Measurements from ENCODE around the gene CENATAC.

The CENATAC gene

DNA sequence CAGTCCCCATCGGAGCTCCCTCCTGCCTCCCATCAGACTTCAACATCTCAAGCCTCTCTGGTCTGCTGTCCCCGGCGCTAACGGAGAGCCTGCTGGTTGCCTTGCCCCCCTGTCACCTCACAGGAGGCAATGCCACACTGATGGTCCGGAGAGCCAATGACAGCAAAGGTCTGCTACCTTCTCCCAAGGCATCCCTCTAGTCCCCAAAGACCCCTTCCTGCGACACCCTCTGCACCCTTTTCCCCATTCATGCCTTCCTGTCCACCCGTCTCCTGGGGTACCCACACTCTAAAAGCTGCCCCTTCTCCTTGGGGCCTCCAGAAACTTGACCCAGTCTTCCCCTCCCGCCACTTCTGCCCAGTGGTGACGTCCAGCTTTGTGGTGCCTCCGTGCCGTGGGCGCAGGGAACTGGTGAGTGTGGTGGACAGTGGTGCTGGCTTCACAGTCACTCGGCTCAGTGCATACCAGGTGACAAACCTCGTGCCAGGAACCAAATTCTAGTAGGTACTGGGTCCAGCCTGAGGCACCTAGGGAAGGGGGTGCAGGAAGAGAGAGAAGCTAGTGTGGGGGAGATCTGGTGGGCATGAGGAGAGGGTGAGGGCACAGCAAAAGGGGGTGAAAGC is 41.0 kb upstream of the CENATAC start:
- no peaks in the 10 kb centered on the region for H3K9me3 ChIP-seq (ENCODE audit: insufficient read depth, low read length)
- TF ChIP-seq, protein P1, sequence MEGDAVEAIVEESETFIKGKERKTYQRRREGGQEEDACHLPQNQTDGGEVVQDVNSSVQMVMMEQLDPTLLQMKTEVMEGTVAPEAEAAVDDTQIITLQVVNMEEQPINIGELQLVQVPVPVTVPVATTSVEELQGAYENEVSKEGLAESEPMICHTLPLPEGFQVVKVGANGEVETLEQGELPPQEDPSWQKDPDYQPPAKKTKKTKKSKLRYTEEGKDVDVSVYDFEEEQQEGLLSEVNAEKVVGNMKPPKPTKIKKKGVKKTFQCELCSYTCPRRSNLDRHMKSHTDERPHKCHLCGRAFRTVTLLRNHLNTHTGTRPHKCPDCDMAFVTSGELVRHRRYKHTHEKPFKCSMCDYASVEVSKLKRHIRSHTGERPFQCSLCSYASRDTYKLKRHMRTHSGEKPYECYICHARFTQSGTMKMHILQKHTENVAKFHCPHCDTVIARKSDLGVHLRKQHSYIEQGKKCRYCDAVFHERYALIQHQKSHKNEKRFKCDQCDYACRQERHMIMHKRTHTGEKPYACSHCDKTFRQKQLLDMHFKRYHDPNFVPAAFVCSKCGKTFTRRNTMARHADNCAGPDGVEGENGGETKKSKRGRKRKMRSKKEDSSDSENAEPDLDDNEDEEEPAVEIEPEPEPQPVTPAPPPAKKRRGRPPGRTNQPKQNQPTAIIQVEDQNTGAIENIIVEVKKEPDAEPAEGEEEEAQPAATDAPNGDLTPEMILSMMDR (IDR thresholded peaks at IDR 0.05; ENCODE audit: low read depth, low read length): 0 out of 2 replicates have a peak, but pooled peaks have one; percentile 2
- TF ChIP-seq EZH2phosphoT487 (IDR thresholded peaks at IDR 0.05; ENCODE audit: low read depth): no peak
- H3K79me2 ChIP-seq (ENCODE audit: low read length): no peaks in the 10 kb centered on the region
- peaks cover 14% of the 10 kb centered on the region for H3K27me3 ChIP-seq (ENCODE audit: low read depth, low read length)
- H2AFZ ChIP-seq (ENCODE audit: low read depth, low read length): no peak overlapping the region
- no peak overlapping the region for H3K27ac ChIP-seq (ENCODE audit: low read length)
- no peak overlapping the region for H3K4me2 ChIP-seq (ENCODE audit: low read length)
- no peak overlapping the region for H3K4me3 ChIP-seq (ENCODE audit: low read length)
- H3K4me1 ChIP-seq (ENCODE audit: low read length): no peaks in the 10 kb centered on the region
- H3K9ac ChIP-seq (ENCODE audit: low read length): no peak overlapping the region
- H3K36me3 ChIP-seq (replicated peaks; ENCODE audit: low read depth, low read length): no peaks in the 10 kb centered on the region
- H4K20me1 ChIP-seq (ENCODE audit: insufficient read depth, low read length): no peaks in the 10 kb centered on the region

DNA sequence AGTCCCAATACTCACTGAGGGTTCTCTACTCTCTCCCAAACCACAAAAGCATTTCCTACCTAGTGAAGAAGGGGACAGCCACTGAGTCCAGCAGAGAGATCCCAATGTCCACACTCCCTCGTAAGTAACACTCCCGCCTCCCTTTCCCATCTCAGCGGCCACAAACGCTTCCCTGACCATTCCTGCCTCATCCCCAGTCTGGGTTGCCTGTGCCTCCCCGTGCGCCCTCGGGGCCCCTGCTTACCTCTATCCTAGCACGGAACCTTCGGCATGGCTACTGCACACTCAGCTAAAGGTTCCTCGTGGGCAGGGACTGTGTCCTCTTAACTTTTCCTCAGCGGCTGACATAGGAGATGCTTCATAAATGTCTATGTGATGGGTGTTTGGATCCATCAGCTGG is 40.4 kb upstream of the CENATAC start:
- Histone ChIP-seq H3K4me2 (ENCODE audit: low read length) (no peak overlapping the region), H3K79me2 (ENCODE audit: low read length) (no peaks in the 10 kb centered on the region), H3K27ac (ENCODE audit: low read length) (no peak overlapping the region), H3K4me1 (ENCODE audit: low read length) (no peaks in the 10 kb centered on the region), H3K36me3 (replicated peaks; ENCODE audit: low read depth, low read length) (no peaks in the 10 kb centered on the region), H3K9me3 (ENCODE audit: insufficient read depth, low read length) (no peaks in the 10 kb centered on the region), H3K27me3 (ENCODE audit: low read depth, low read length) (peaks cover 13% of the 10 kb centered on the region), H2AFZ (ENCODE audit: low read depth, low read length) (no peak overlapping the region), H3K4me3 (ENCODE audit: low read length) (no peak overlapping the region), H4K20me1 (ENCODE audit: insufficient read depth, low read length) (no peaks in the 10 kb centered on the region), H3K9ac (ENCODE audit: low read length) (no peak overlapping the region)
- TF ChIP-seq, protein P1 (IDR thresholded peaks at IDR 0.05; ENCODE audit: low read depth, low read length): no peak
- no peak for TF ChIP-seq EZH2phosphoT487 (IDR thresholded peaks at IDR 0.05; ENCODE audit: low read depth)

DNA sequence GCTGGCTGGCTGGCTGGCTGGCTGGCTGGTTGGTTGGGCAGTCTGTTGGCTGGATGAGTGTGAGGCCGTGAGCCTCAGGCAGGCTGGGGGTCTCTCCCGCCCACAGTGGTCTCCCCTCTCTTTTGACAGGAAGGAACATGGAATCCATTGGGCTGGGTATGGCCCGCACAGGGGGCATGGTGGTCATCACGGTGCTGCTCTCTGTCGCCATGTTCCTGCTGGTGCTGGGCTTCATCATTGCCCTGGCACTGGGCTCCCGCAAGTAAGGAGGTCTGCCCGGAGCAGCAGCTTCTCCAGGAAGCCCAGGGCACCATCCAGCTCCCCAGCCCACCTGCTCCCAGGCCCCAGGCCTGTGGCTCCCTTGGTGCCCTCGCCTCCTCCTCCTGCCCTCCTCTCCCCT is 40.0 kb upstream of the CENATAC start:
- no peaks in the 10 kb centered on the region for H3K36me3 ChIP-seq (replicated peaks; ENCODE audit: low read depth, low read length)
- no peaks in the 10 kb centered on the region for H4K20me1 ChIP-seq (ENCODE audit: insufficient read depth, low read length)
- no peak overlapping the region for H3K4me2 ChIP-seq (ENCODE audit: low read length)
- H3K9ac ChIP-seq (ENCODE audit: low read length): no peak overlapping the region
- H3K27ac ChIP-seq (ENCODE audit: low read length): no peak overlapping the region
- no peaks in the 10 kb centered on the region for H3K4me1 ChIP-seq (ENCODE audit: low read length)
- H3K79me2 ChIP-seq (ENCODE audit: low read length): no peaks in the 10 kb centered on the region
- H3K4me3 ChIP-seq (ENCODE audit: low read length): no peak overlapping the region
- H2AFZ ChIP-seq (ENCODE audit: low read depth, low read length): no peak overlapping the region
- H3K27me3 ChIP-seq (ENCODE audit: low read depth, low read length): peaks cover 9% of the 10 kb centered on the region
- no peaks in the 10 kb centered on the region for H3K9me3 ChIP-seq (ENCODE audit: insufficient read depth, low read length)
- no peak for TF ChIP-seq EZH2phosphoT487 (IDR thresholded peaks at IDR 0.05; ENCODE audit: low read depth)
- TF ChIP-seq, protein P1 (IDR thresholded peaks at IDR 0.05; ENCODE audit: low read depth, low read length): no peak

DNA sequence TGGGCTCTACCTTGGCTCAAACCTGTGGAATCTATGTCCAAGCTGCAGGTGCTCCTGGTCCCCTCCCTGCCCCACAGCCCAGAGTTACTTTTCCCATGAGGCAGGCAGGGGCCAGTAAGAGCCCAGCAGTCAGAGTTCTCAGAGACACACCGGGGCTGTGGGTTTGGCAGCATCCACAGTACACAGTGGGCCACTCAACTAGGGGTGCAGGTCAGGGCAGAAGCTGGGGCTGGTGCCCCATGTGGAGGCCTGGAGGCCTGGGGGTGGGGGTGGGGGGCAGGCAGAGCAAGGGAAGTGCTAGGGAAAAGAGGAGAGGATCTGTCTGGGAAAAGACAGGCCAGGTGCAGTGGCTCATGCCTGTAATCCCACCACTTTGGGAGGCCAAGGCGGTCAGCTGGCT is 39.4 kb upstream of the CENATAC start:
- TF ChIP-seq, protein P1 (IDR thresholded peaks at IDR 0.05; ENCODE audit: low read depth, low read length): no peak
- TF ChIP-seq EZH2phosphoT487 (IDR thresholded peaks at IDR 0.05; ENCODE audit: low read depth): no peak
- no peak overlapping the region for H3K4me3 ChIP-seq (ENCODE audit: low read length)
- no peaks in the 10 kb centered on the region for H3K36me3 ChIP-seq (replicated peaks; ENCODE audit: low read depth, low read length)
- H3K9ac ChIP-seq (ENCODE audit: low read length): no peak overlapping the region
- no peaks in the 10 kb centered on the region for H3K4me1 ChIP-seq (ENCODE audit: low read length)
- no peaks in the 10 kb centered on the region for H4K20me1 ChIP-seq (ENCODE audit: insufficient read depth, low read length)
- peaks cover 5% of the 10 kb centered on the region; the same call in 1 of the 2 replicates for H3K27me3 ChIP-seq (ENCODE audit: low read depth, low read length)
- no peaks in the 10 kb centered on the region for H3K79me2 ChIP-seq (ENCODE audit: low read length)
- no peak overlapping the region for H3K27ac ChIP-seq (ENCODE audit: low read length)
- no peaks in the 10 kb centered on the region for H3K9me3 ChIP-seq (ENCODE audit: insufficient read depth, low read length)
- H3K4me2 ChIP-seq (ENCODE audit: low read length): no peak overlapping the region
- H2AFZ ChIP-seq (ENCODE audit: low read depth, low read length): no peak overlapping the region

All from OCI-LY3 (cell line).